ENCODE data around the gene MLX. TPM values are rescaled to one million over a fixed set of nuclear protein-coding genes. Genes with fewer than 3 reads are reported as not detected.

Gene MLX
- total and polyA plus RNA-seq, 10 of the 15 experiments (the other 5 are each of a cell fraction or from before 2014, with no cell fraction given), result 34.4 to 65.0 (median 44.4) TPM

- under 1% methylated on average over 74 of the region's 82 CpGs for WGBS (ENCODE audit: insufficient coverage, insufficient replicate concordance, low lambda C conversion rate, missing lambda C conversion rate)
- TSS peak; percentile 82 for BruUV-seq (replicated peaks)
- ChIA-PET SMC1A (ENCODE audit: uncharacterized antibody, unreplicated experiment) (interaction anchor here (0.9 to 1.3 kb wide), 3 partner anchors 19 to 209 kb away, joined by 3 read pairs; partner anchors contain the start of gene NAGLU), POLR2A (interaction anchor here (0.6 to 1.7 kb wide), 12 partner anchors 13 to 814 kb away, joined by 3 to 13 read pairs (median 3); partner anchors contain the start of genes NAGLU and VPS25), RAD21 (ENCODE audit: unreplicated experiment) (interaction anchor here (0.6 to 2.0 kb wide), 12 partner anchors 10 to 443 kb away, joined by 3 to 6 read pairs (median 3); partner anchors contain the start of gene RPL27), CTCF (interaction anchor here (1.0 to 1.8 kb wide), 9 partner anchors 12 to 209 kb away, joined by 3 to 7 read pairs (median 5); partner anchors contain the start of genes MLX and PSMC3IP)
- Histone ChIP-seq H4K20me1 (ENCODE audit: control insufficient read depth, insufficient read depth) (no peaks in the 10 kb centered on the region), H3K9me3 (replicated peaks; ENCODE audit: control insufficient read depth, insufficient read depth, low read length) (no peaks in the 10 kb centered on the region), H3K27me3 (replicated peaks in 1 of 2; ENCODE audit: control insufficient read depth in 2 of 2, insufficient read depth in 2 of 2, low read length in 1 of 2) (no peaks in the 10 kb centered on the region), H3K27ac (ENCODE audit: control insufficient read depth, insufficient read depth) (peak overlapping the region; percentile 81), H3K4me3 (peak overlapping the region; percentile 94), H3K79me2 (ENCODE audit: control insufficient read depth, insufficient read depth, low read length) (peaks cover 16% of the 10 kb centered on the region), H2AFZ (ENCODE audit: control insufficient read depth, low read depth, low read length) (peak overlapping the region; percentile 86), H3K4me2 (ENCODE audit: control insufficient read depth, insufficient read depth) (peak overlapping the region; percentile 89), H3K9ac (ENCODE audit: control insufficient read depth, insufficient read depth, low read length) (peak overlapping the region; percentile 75), H3K4me1 (ENCODE audit: control insufficient read depth, insufficient read depth, low read length) (no peaks in the 10 kb centered on the region; the same call in 1 of the 2 replicates), H3K36me3 (ENCODE audit: control insufficient read depth in 2 of 2, insufficient read depth in 2 of 2, low read length in 1 of 2) (no peaks in the 10 kb centered on the region; a peak in 1 of 4 replicates)
- in situ Hi-C loops (cut with MboI), result no loop called here
- DNase-seq (ENCODE audit: low read depth, low spot score) (no peak), ATAC-seq (peak; percentile 94), FAIRE-seq (peak; percentile 94)
- intact Hi-C loops (cut with micrococcal nuclease; ENCODE audit: unreplicated experiment), result no loop called here
- TF ChIP-seq JUNB (IDR thresholded peaks at IDR 0.05) (no peak), POU2F2 (IDR thresholded peaks at IDR 0.05; ENCODE audit: borderline replicate concordance, low read depth, low read length) (0 out of 3 replicates have a peak, but pooled peaks have one; percentile 42), SMAD1 (IDR thresholded peaks at IDR 0.05; ENCODE audit: low read depth, partially characterized antibody) (no peak), SP1 (IDR thresholded peaks at IDR 0.05; ENCODE audit: low read depth, low read length) (no peak), NFYA (IDR thresholded peaks at IDR 0.05; ENCODE audit: borderline replicate concordance, low read depth, low read length) (no peak), NRF1 (conservative IDR thresholded peaks at IDR 0.05; ENCODE audit: low read depth, low read length) (no peak), BMI1 (IDR thresholded peaks at IDR 0.05; ENCODE audit: borderline replicate concordance) (no peak), ZBTB33 (IDR thresholded peaks at IDR 0.05) (no peak), KLF5 (IDR thresholded peaks at IDR 0.05; ENCODE audit: partially characterized antibody) (peak; percentile 59), ELK1 (IDR thresholded peaks at IDR 0.05; ENCODE audit: low read depth, low read length) (peak; percentile 33; the same call in 1 of the 2 replicates), RB1 (IDR thresholded peaks at IDR 0.05; ENCODE audit: borderline replicate concordance) (peak; percentile 47; the same call in 1 of the 2 replicates), BCL11A (IDR thresholded peaks at IDR 0.05; ENCODE audit: low read depth, low read length) (peak; percentile 63; the same call in 1 of the 2 replicates), YBX1 (IDR thresholded peaks at IDR 0.05) (no peak), EGR1 (IDR thresholded peaks at IDR 0.05; ENCODE audit: borderline replicate concordance in 1 of 2, low read depth in 2 of 2, low read length in 2 of 2) (peak in 1 of 2 experiments; percentile 46; a peak in 1 of 3 replicates), NKRF (conservative IDR thresholded peaks at IDR 0.05) (peak; percentile 64), RFX5 (IDR thresholded peaks at IDR 0.05; ENCODE audit: low read depth, low read length) (no peak)
These were observed 12.4 kb upstream of the MLX start for GRCh38 chr17:42554250-42555121.
